SK-N-SH (cell line): ENCODE measurements around the gene EIF6. TPM values are rescaled to one million over a fixed set of nuclear protein-coding genes. Genes with fewer than 3 reads are reported as not detected.

Experiments used
- CTCF ChIA-PET: fragments of 300-600, 350-600 bp; formaldehyde crosslinking; extraction: SDS; loops from one replicate; lab custom pipeline; 2021; lab: Yijun Ruan, JAX
- POLR2A ChIA-PET: fragments of 350-600 bp; sonication (Branson Sonifier 250); formaldehyde crosslinking; extraction: SDS; loops from one replicate; lab custom pipeline; 2020; ENCODE audit warnings: antibody characterized with exemption, inconsistent platforms; lab: Yijun Ruan, JAX
- DNase-seq: peaks from one replicate; pipeline ENCODE4 v3.0.0; 2012
- H2AFZ ChIP-seq: fragments of 200-600 bp; sonication (generic); 2 replicates; pipeline ENCODE4 v1.8.1; 2016; ENCODE audit warnings: antibody characterized with exemption, mild to moderate bottlenecking, low read depth
- H3F3A ChIP-seq: fragments of 200-600 bp; sonication (generic); replicated peaks from 2 replicates; pipeline ENCODE3; 2016; ENCODE audit warnings: antibody characterized with exemption, mild to moderate bottlenecking; ENCODE audit not compliant: insufficient read depth
- H3K27ac ChIP-seq, 2 experiments: fragments of 200-500 bp in 1 of 2; fragments of 200-600 bp in 1 of 2; sonication (Bioruptor generic) in 1 of 2; sonication (generic), shearing (Covaris generic) in 1 of 2; 2 replicates each; pipeline versions ENCODE4 v1.5.1 to v1.6.1; 2014 to 2016; ENCODE audit warnings: low read depth in 2 of 2, inconsistent platforms in 1 of 2, low read length in 1 of 2, mild to moderate bottlenecking in 1 of 2, mixed read lengths in 1 of 2
- H3K27me3 ChIP-seq: fragments of 200-600 bp; sonication (generic), shearing (Covaris generic); 2 replicates; pipeline ENCODE4 v1.6.1; 2016; ENCODE audit warnings: mixed run types; ENCODE audit not compliant: insufficient read depth
- H3K36me3 ChIP-seq, 2 experiments: fragments of 200-500 bp in 1 of 2; fragments of 200-600 bp in 1 of 2; sonication (Bioruptor generic) in 1 of 2; sonication (generic) in 1 of 2; replicated peaks in 1 of 2; 2 replicates each; pipeline versions ENCODE3 to v1.5.1; 2014 to 2016; ENCODE audit warnings: low read length in 1 of 2, mild to moderate bottlenecking in 1 of 2; ENCODE audit not compliant: insufficient read depth in 2 of 2, control insufficient read depth in 1 of 2
- H3K4me1 ChIP-seq, 2 experiments: fragments of 200-500 bp in 1 of 2; fragments of 200-600 bp in 1 of 2; sonication (Bioruptor generic) in 1 of 2; sonication (generic), shearing (Covaris generic) in 1 of 2; 2 replicates each; pipeline versions ENCODE4 v1.5.1 to v1.6.1; 2014 to 2016; ENCODE audit warnings: low read depth in 1 of 2, low read length in 1 of 2, mixed run types in 1 of 2; ENCODE audit not compliant: insufficient read depth in 2 of 2, control insufficient read depth in 1 of 2
- H3K4me2 ChIP-seq: fragments of 200-600 bp; sonication (generic), shearing (Covaris generic); 2 replicates; pipeline ENCODE4 v1.6.1; 2017; ENCODE audit warnings: mixed run types
- H3K4me3 ChIP-seq, 2 experiments: fragments of 200-500 bp in 1 of 2; fragments of 200-600 bp in 1 of 2; sonication (Bioruptor generic) in 1 of 2; sonication (generic), shearing (Covaris generic) in 1 of 2; 2 replicates each; pipeline versions ENCODE4 v1.5.1 to v1.8.1; 2014 to 2016; ENCODE audit warnings: low read depth in 2 of 2, inconsistent platforms in 1 of 2, low read length in 1 of 2, mild to moderate bottlenecking in 1 of 2, mixed read lengths in 1 of 2, moderate library complexity in 1 of 2
- H3K79me2 ChIP-seq: fragments of 200-600 bp; sonication (generic); 2 replicates; pipeline ENCODE4 v1.8.1; 2017; ENCODE audit warnings: mild to moderate bottlenecking; ENCODE audit not compliant: insufficient read depth
- H3K9ac ChIP-seq: fragments of 200-600 bp; sonication (generic); 2 replicates; pipeline ENCODE4 v1.6.1; 2017; ENCODE audit warnings: mixed run types
- H3K9me2 ChIP-seq: fragments of 200-600 bp; sonication (generic); 2 replicates; pipeline ENCODE4 v1.6.1; 2017; ENCODE audit warnings: mixed run types
- H3K9me3 ChIP-seq: fragments of 200-600 bp; sonication (generic); 2 replicates; pipeline ENCODE4 v1.6.1; 2017; ENCODE audit warnings: mixed run types, mild to moderate bottlenecking, moderate library complexity
- H4K20me1 ChIP-seq: fragments of 200-600 bp; sonication (generic); 2 replicates; pipeline ENCODE4 v1.6.1; 2017; ENCODE audit warnings: mild to moderate bottlenecking, mixed run types; ENCODE audit not compliant: insufficient read depth
- EP300 ChIP-seq, 2 experiments: IDR thresholded peaks; 2 replicates each; pipeline versions ENCODE4 v1.4.0 to v1.6.1; 2012; ENCODE audit warnings: borderline replicate concordance in 1 of 2, low read depth in 1 of 2, low read length in 1 of 2
- FOSL2 ChIP-seq: IDR thresholded peaks from 2 replicates; pipeline ENCODE4 v1.4.0; 2012; ENCODE audit warnings: low read depth, mild to moderate bottlenecking, moderate library complexity, borderline replicate concordance
- FOXM1 ChIP-seq: IDR thresholded peaks from 2 replicates; pipeline ENCODE4 v1.4.0; 2012; ENCODE audit warnings: low read depth, mild to moderate bottlenecking
- GABPA ChIP-seq: IDR thresholded peaks from 2 replicates; pipeline ENCODE4 v1.4.0; 2012; ENCODE audit warnings: low read depth, mild to moderate bottlenecking
- JUND ChIP-seq: IDR thresholded peaks from 2 replicates; pipeline ENCODE4 v1.4.0; 2012
- NFIC ChIP-seq: IDR thresholded peaks from 2 replicates; pipeline ENCODE4 v1.4.0; 2012; ENCODE audit warnings: borderline replicate concordance
- NRF1 ChIP-seq: IDR thresholded peaks from 2 replicates; pipeline ENCODE4 v1.6.1; 2012; ENCODE audit warnings: low read depth, mild to moderate bottlenecking, low read length
- POLR2AphosphoS5 ChIP-seq: IDR thresholded peaks from 2 replicates; pipeline ENCODE4 v1.6.1; 2012; ENCODE audit warnings: low read depth, low read length
- RFX5 ChIP-seq: IDR thresholded peaks from 2 replicates; pipeline ENCODE4 v1.6.1; 2012; ENCODE audit warnings: mild to moderate bottlenecking, improper control_type of control experiment, low read length
- SMC3 ChIP-seq: IDR thresholded peaks from 2 replicates; pipeline ENCODE4 v1.6.1; 2012; ENCODE audit warnings: low read depth, low read length, improper control_type of control experiment
- TAF1 ChIP-seq: IDR thresholded peaks from 2 replicates; pipeline ENCODE4 v1.6.1; 2012; ENCODE audit warnings: low read depth, mild to moderate bottlenecking, low read length, moderate library complexity, borderline replicate concordance
- TEAD4 ChIP-seq: IDR thresholded peaks from 2 replicates; pipeline ENCODE4 v1.4.0; 2012; ENCODE audit warnings: mild to moderate bottlenecking, borderline replicate concordance; ENCODE audit not compliant: insufficient read depth
- YY1 ChIP-seq: IDR thresholded peaks from 2 replicates; pipeline ENCODE4 v1.4.0; 2012; ENCODE audit warnings: low read depth, mild to moderate bottlenecking
- ZBTB33 ChIP-seq: IDR thresholded peaks from 2 replicates; pipeline ENCODE4 v1.4.0; 2012; ENCODE audit warnings: low read depth, borderline replicate concordance
- WGBS: methylation state at CpG from one replicate; pipeline ENCODE4 v1.1.6; 2017; ENCODE audit warnings: low lambda C conversion rate; 5-methylcytosine and 5-hydroxymethylcytosine counted together
- polyA plus RNA-seq, 3 experiments: library from polyadenylated mRNA; depleted of rRNA; stranded (reverse); fragments of >200 nt; gene quantifications; 2 replicates each; pipeline ENCODE4 v1.2.3, GENCODE V29; 2012
- TF ChIP-seq, protein P1 (sequence below): IDR thresholded peaks from 2 replicates; pipeline ENCODE4; 2012
- TF ChIP-seq, protein P2 (sequence below): IDR thresholded peaks from 2 replicates; pipeline ENCODE4 v1.6.1; 2012; ENCODE audit warnings: mild to moderate bottlenecking, low read depth, low read length, moderate library complexity
- TF ChIP-seq, protein P3 (sequence below): IDR thresholded peaks from 2 replicates; pipeline ENCODE4 v1.4.0; 2012; ENCODE audit warnings: low read depth
- TF ChIP-seq, protein P4 (sequence below): fragments of 150-350 bp; IDR thresholded peaks from 2 replicates; pipeline ENCODE4 v1.6.1; 2017; ENCODE audit warnings: antibody characterized with exemption, low read length, low read depth, borderline replicate concordance

The EIF6 gene
- polyA plus RNA-seq, 1 of the 3 experiments (the other 2 are of a cell fraction), result 356 TPM

DNA sequence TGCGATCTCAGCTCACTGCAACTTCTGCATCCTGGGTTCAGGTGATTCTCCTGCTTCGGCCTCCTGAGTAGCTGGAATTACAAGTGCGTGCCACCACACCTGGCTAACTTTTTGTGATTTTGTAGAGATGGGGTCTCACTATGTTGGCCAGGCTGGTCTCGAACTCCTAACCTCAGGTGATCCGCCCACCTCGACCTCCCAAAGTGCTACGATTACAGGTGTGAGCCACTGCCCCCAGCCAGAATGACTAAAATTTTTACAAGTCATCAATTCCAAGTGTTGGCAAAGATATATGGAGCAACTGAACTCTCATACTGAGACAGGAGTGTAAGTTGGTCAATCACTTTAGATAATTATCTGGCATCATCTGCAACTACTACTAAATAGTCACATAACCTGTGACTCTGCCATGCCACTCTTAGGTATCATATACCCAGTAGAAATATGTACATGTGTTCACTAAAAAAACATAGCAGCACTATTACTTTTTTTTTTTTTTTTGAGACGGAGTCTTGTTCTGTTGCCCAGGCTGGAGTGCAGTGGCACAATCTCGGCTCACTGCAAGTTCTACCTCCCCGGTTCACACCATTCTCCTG, 3.0 kb downstream of the EIF6 start:
- TF ChIP-seq, protein P1, sequence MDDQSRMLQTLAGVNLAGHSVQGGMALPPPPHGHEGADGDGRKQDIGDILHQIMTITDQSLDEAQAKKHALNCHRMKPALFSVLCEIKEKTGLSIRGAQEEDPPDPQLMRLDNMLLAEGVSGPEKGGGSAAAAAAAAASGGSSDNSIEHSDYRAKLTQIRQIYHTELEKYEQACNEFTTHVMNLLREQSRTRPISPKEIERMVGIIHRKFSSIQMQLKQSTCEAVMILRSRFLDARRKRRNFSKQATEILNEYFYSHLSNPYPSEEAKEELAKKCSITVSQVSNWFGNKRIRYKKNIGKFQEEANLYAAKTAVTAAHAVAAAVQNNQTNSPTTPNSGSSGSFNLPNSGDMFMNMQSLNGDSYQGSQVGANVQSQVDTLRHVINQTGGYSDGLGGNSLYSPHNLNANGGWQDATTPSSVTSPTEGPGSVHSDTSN, result no peak
- no peak for TF ChIP-seq SMC3
- TF ChIP-seq, protein P2, sequence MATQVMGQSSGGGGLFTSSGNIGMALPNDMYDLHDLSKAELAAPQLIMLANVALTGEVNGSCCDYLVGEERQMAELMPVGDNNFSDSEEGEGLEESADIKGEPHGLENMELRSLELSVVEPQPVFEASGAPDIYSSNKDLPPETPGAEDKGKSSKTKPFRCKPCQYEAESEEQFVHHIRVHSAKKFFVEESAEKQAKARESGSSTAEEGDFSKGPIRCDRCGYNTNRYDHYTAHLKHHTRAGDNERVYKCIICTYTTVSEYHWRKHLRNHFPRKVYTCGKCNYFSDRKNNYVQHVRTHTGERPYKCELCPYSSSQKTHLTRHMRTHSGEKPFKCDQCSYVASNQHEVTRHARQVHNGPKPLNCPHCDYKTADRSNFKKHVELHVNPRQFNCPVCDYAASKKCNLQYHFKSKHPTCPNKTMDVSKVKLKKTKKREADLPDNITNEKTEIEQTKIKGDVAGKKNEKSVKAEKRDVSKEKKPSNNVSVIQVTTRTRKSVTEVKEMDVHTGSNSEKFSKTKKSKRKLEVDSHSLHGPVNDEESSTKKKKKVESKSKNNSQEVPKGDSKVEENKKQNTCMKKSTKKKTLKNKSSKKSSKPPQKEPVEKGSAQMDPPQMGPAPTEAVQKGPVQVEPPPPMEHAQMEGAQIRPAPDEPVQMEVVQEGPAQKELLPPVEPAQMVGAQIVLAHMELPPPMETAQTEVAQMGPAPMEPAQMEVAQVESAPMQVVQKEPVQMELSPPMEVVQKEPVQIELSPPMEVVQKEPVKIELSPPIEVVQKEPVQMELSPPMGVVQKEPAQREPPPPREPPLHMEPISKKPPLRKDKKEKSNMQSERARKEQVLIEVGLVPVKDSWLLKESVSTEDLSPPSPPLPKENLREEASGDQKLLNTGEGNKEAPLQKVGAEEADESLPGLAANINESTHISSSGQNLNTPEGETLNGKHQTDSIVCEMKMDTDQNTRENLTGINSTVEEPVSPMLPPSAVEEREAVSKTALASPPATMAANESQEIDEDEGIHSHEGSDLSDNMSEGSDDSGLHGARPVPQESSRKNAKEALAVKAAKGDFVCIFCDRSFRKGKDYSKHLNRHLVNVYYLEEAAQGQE, result no peak
- no peak for TF ChIP-seq FOSL2
- TF ChIP-seq TAF1, result no peak
- no peak for TF ChIP-seq JUND
- TF ChIP-seq FOXM1, result no peak
- TF ChIP-seq, protein P3, sequence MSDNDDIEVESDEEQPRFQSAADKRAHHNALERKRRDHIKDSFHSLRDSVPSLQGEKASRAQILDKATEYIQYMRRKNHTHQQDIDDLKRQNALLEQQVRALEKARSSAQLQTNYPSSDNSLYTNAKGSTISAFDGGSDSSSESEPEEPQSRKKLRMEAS, result no peak
- no peak for TF ChIP-seq ZBTB33
- no peak for TF ChIP-seq POLR2AphosphoS5
- TF ChIP-seq NFIC, result no peak
- TF ChIP-seq, protein P4, sequence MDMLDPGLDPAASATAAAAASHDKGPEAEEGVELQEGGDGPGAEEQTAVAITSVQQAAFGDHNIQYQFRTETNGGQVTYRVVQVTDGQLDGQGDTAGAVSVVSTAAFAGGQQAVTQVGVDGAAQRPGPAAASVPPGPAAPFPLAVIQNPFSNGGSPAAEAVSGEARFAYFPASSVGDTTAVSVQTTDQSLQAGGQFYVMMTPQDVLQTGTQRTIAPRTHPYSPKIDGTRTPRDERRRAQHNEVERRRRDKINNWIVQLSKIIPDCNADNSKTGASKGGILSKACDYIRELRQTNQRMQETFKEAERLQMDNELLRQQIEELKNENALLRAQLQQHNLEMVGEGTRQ, result no peak
- TF ChIP-seq EP300 (IDR thresholded peaks at IDR 0.05; ENCODE audit: borderline replicate concordance in 1 of 2, low read depth in 1 of 2, low read length in 1 of 2), result no peak
- no peak for TF ChIP-seq TEAD4
- TF ChIP-seq NRF1, result no peak
- TF ChIP-seq YY1, result no peak
- no peak for TF ChIP-seq RFX5
- no peak for TF ChIP-seq GABPA
- no peak overlapping the region for H3K4me2 ChIP-seq
- WGBS, result 94% methylated on average over 10 of the region's 10 CpGs
- H3K27ac ChIP-seq, result no peak overlapping the region
- H3K36me3 ChIP-seq, result peaks cover 27 to 40% of the 10 kb centered on the region in 2 experiments
- H3K4me3 ChIP-seq, result no peak overlapping the region
- peaks cover 36% of the 10 kb centered on the region for H3F3A ChIP-seq
- no peaks in the 10 kb centered on the region for H3K9me2 ChIP-seq
- no peaks in the 10 kb centered on the region for H3K27me3 ChIP-seq
- ChIA-PET CTCF (interaction anchor here (1.5 to 4.3 kb wide), 3 partner anchors 12 to 157 kb away, joined by 4 to 23 read pairs (median 20); partner anchors contain the start of gene GDF5), POLR2A (no interaction called here)
- no peak overlapping the region for H2AFZ ChIP-seq
- DNase-seq, result no peak
- no peak overlapping the region for H3K9ac ChIP-seq
- no peaks in the 10 kb centered on the region for H3K9me3 ChIP-seq
- H3K4me1 ChIP-seq, result peaks cover 4 to 18% of the 10 kb centered on the region in 2 experiments; a peak in 3 of 4 replicates
- H4K20me1 ChIP-seq, result no peaks in the 10 kb centered on the region
- H3K79me2 ChIP-seq, result peaks cover 53% of the 10 kb centered on the region
